OCI-LY1 (cell line): Measurements from ENCODE around the gene R3HDM1.

ENCODE experiments used
- CTCF ChIP-seq: fragments of 200-600 bp; sonication (generic), shearing (Covaris generic); IDR thresholded peaks from 2 replicates; pipeline ENCODE4 v1.5.1; 2017; ENCODE audit warnings: mild to moderate bottlenecking, antibody characterized with exemption, low read length, moderate library complexity, mixed read lengths
- EZH2 ChIP-seq: fragments of 200-600 bp; sonication (generic), shearing (Covaris generic); IDR thresholded peaks from 2 replicates; pipeline ENCODE4 v1.8.0; 2017; ENCODE audit warnings: borderline replicate concordance, mixed run types, mild to moderate bottlenecking, antibody characterized with exemption, low read length, moderate library complexity, mixed read lengths

GRCh38 chr2:135732561-135732960 lies 201.3 kb downstream of the R3HDM1 start:
- TF ChIP-seq CTCF = no peak
- TF ChIP-seq EZH2 = no peak
